ENCODE results near the gene MGAT4C.

Gene MGAT4C

DNA sequence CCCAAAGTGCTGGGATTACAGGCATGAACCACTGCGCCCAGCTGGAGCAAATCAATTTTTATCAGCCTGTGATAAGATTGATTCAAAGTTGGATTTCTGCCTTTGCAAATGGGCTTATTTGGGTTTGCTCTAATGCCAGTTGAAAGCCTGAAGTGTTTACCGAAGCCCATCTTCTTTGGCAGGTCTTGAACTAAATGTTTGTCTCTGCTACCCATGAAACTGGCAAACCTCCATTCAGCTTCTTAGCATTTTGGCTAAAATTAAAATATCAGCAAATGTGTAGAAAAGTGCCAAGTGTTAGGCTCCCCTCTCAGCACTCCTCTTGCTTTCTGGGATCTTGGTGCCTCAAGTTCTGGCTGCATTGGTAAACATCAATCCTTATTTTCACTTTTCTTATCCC, 61.5 kb downstream of the MGAT4C start:
- TF ChIP-seq CTCF (IDR thresholded peaks at IDR 0.05; ENCODE audit: low read depth, low read length): no peak
- no peak for DNase-seq (ENCODE audit: extremely low read depth, low read depth)

GRCh38 chr12:86193931-86194330, 62.3 kb downstream of the MGAT4C start:
- no peak for TF ChIP-seq CTCF (IDR thresholded peaks at IDR 0.05; ENCODE audit: low read depth, low read length)
- no peak for DNase-seq (ENCODE audit: extremely low read depth, low read depth)

DNA sequence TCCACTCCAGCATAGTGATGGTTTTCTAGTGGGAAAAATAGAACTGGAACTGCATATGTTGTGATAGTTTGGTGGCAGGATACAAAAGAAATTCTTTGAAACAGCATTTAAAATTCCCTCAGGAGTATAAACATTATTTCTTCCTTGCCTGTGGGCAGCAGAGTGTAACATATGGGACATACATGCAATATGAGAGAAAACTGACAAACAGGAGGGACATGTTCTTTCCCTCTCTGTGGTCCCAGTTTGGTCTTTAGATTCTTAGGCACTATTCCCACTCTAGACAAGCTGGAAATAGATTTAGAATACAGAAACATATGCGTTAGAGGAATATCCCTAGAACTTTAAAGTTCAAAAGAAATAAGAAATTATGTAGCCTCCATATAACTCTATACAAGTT, 68.0 kb downstream of the MGAT4C start:
- no peak for DNase-seq (ENCODE audit: extremely low read depth, low read depth)
- no peak for TF ChIP-seq CTCF (IDR thresholded peaks at IDR 0.05; ENCODE audit: low read depth, low read length)

GRCh38 chr12:86186449-86186848, 69.7 kb downstream of the MGAT4C start:
- no peak for TF ChIP-seq CTCF (IDR thresholded peaks at IDR 0.05; ENCODE audit: low read depth, low read length)
- no peak for DNase-seq (ENCODE audit: extremely low read depth, low read depth)

- no peak for DNase-seq (ENCODE audit: extremely low read depth, low read depth)
- TF ChIP-seq CTCF (IDR thresholded peaks at IDR 0.05; ENCODE audit: low read depth, low read length): no peak
Measured at GRCh38 chr12:86179855-86180254, 76.3 kb downstream of the MGAT4C start.

DNA sequence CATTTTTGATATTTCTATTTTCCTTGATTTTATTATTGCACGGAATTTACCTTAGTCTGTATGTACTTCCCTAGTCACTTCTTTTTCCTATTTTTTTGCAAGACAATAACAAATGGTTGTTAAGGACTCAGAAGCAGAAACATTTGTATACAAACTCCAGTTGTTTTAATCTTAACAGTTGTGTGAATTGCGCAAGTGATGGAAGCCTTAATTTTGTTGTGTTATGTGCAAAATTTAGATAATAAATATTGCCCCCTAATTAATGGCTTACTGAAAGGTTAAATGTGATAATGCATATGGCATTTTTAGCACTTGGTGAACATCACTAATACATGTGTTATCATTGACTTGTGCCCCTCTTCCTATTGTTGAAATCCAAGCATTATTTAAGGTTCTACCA, 82.0 kb downstream of the MGAT4C start:
- DNase-seq (ENCODE audit: extremely low read depth, low read depth): no peak
- TF ChIP-seq CTCF (IDR thresholded peaks at IDR 0.05; ENCODE audit: low read depth, low read length): no peak

DNA sequence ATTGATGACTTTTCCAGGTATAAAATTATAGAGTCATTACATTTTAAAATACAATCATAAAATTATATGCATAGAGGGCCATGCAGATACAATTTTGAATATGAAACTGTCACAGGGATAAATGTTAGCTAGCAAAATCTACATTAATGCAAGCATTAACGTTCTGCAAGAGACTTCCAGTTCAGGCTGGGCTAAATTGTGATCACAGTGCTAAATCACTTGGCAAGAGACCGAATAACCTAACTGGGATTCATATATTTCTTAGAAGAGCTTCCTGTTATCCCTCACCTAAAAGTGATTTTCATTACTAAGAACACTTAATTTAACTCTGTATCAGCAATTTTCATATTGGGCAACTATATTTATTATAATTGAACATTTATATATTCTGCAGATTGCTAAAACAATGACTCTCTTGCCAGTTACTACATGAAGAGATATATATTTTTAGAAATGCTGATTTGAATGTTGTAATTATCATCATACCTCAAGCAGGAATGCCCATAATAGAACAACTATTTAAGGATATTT, 83.2 kb downstream of the MGAT4C start:
- no peak for DNase-seq (ENCODE audit: extremely low read depth, low read depth)
- TF ChIP-seq CTCF (IDR thresholded peaks at IDR 0.05; ENCODE audit: low read depth, low read length): no peak

Measured in AG09319 (cell line).